Neuron (in vitro differentiated cells): ENCODE measurements around the gene DHX15.
"Not testable (repeated sequence)": the region's sequence is repeated elsewhere in the genome, so short reads cannot be mapped to it uniquely, and the experiment has no call there.

Experiments used
- H2AFZ ChIP-seq: one replicate; pipeline ENCODE4 v1.6.1; 2013; ENCODE audit warnings: low read depth, mild to moderate bottlenecking, inconsistent platforms, low read length, moderate library complexity
- H3K27me3 ChIP-seq: one replicate; pipeline ENCODE4 v1.6.1; 2013; ENCODE audit warnings: low read length; ENCODE audit not compliant: insufficient read depth
- H3K36me3 ChIP-seq: one replicate; pipeline ENCODE4 v1.6.1; 2013; ENCODE audit warnings: low read length; ENCODE audit not compliant: insufficient read depth
- H3K4me1 ChIP-seq: one replicate; pipeline ENCODE4 v1.6.1; 2013; ENCODE audit warnings: low read length; ENCODE audit not compliant: insufficient read depth
- H3K4me3 ChIP-seq: 2 replicates; pipeline ENCODE4 v1.5.1; 2013; ENCODE audit warnings: mild to moderate bottlenecking, low read length, moderate library complexity
- H3K9me3 ChIP-seq: one replicate; pipeline ENCODE4 v1.6.1; 2013; ENCODE audit warnings: low read length

The DHX15 gene

DNA sequence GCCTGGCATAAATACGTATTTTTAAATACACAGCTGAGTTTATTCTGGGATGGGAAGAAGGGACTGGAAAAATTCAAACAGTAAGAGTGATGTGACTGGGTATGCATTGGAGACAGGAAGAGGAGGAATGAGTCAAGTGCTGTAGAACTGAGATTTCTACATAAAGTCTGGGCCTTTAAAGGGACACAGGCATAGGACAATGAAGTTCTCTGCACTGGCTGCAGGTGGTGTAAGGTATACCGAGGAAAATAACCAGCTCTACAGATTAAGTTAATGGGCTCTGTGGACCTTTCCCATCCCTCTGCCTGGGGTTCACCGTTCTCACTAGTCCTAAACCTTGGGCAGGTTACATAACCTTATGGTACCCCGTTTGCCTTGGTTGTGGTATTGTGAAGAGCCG, 68.7 kb downstream of the DHX15 start:
- Histone ChIP-seq H3K36me3 (peaks cover 28% of the 10 kb centered on the region), H2AFZ (no peak overlapping the region), H3K9me3 (no peaks in the 10 kb centered on the region), H3K27me3 (no peaks in the 10 kb centered on the region), H3K4me3 (no peak overlapping the region), H3K4me1 (no peaks in the 10 kb centered on the region)

- H3K4me3 ChIP-seq: no peak overlapping the region
- H3K36me3 ChIP-seq: peaks cover 23% of the 10 kb centered on the region
- H3K27me3 ChIP-seq: no peaks in the 10 kb centered on the region
- H2AFZ ChIP-seq: no peak overlapping the region
- H3K9me3 ChIP-seq: no peaks in the 10 kb centered on the region
- H3K4me1 ChIP-seq: no peaks in the 10 kb centered on the region
These were observed 69.5 kb downstream of the DHX15 start for GRCh38 chr4:24514808-24515207.

DNA sequence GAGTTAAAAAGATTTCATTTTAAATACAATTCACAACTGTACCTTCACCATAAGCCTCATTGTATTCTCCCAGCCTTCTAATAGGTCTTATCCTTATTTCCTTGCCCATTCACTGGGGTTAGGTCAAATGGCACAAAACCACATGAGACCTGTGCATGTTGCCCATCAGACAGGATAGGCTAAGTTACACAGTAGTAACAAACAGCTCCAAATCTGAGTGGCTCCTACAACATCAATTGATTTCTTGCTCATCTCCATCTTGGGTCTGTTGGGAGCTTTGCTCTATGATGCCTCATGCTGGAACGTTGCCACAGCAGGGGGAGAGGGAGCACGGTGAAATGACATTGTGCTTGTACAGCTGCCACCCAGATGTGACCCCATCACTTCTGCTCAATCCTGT, 70.6 kb downstream of the DHX15 start:
- Histone ChIP-seq H3K36me3 (peaks cover 18% of the 10 kb centered on the region), H3K4me3 (no peak overlapping the region), H3K27me3 (no peaks in the 10 kb centered on the region), H3K4me1 (no peaks in the 10 kb centered on the region), H3K9me3 (no peaks in the 10 kb centered on the region), H2AFZ (no peak overlapping the region)

DNA sequence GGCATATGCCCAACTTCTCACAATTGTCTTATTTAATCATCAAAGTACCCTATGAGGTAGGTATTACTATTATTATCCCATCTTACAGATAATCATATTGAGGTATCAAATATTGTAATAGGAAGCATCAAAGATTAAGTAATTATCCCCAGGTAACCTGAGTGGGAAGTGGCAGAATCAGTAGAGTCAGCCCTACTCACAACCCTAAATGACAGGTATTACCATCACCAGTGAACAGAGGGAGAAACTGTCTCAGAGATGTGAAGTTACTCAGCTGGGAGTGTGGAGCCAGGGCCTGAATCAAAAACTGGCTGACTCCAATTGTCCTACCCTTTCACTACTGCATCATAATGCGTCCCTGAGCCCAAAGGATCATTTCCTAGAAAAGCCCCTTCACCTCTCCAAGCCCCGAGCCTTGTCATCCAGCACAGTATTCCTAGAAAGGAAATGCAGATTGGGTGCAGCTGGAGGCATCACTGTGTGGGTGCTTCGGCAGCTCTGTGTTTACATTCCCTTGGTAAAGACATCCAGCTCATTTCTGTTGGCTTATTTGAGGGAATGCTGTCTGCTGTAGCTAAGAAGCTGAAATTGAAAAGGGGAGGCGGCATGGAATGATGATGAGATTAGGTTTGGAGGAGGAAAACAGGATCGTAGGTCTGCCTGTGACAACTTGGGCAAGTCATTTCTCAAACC, 72.8 kb downstream of the DHX15 start:
- Histone ChIP-seq H2AFZ (no peak overlapping the region), H3K4me1 (no peaks in the 10 kb centered on the region), H3K4me3 (no peak overlapping the region), H3K36me3 (peaks cover 10% of the 10 kb centered on the region), H3K27me3 (no peaks in the 10 kb centered on the region), H3K9me3 (no peaks in the 10 kb centered on the region)

DNA sequence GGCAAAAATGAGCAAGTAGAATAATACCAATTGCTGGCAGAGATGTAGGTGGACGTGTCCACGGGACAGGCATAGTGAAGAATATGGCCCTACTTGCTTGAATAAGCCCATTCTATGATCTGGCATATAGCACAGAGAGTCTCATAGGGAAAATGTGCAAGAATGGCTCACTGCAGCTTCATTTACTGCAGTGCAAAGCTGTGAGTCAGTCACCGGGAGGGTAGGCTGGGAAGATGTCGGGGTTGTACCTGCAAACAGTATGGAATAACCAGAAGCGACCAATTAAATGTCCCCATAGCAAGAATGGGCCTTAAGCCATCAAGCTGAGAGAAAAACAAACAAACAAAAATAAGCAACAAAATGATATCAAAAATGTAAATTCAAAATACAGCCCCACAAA, 74.3 kb downstream of the DHX15 start:
- H3K4me1 ChIP-seq: no peaks in the 10 kb centered on the region
- no peak overlapping the region for H3K4me3 ChIP-seq
- no peaks in the 10 kb centered on the region for H3K27me3 ChIP-seq
- H3K9me3 ChIP-seq: no peaks in the 10 kb centered on the region
- H3K36me3 ChIP-seq: peaks cover 10% of the 10 kb centered on the region
- H2AFZ ChIP-seq: no peak overlapping the region

GRCh38 chr4:24508541-24508940, 75.8 kb downstream of the DHX15 start:
- Histone ChIP-seq H3K27me3 (no peaks in the 10 kb centered on the region), H3K9me3 (no peaks in the 10 kb centered on the region), H3K4me1 (no peaks in the 10 kb centered on the region), H3K36me3 (peaks cover 4% of the 10 kb centered on the region), H2AFZ (no peak overlapping the region), H3K4me3 (no peak overlapping the region)

- Histone ChIP-seq H3K4me3 (no peak overlapping the region), H3K4me1 (no peaks in the 10 kb centered on the region), H3K36me3 (no peaks in the 10 kb centered on the region), H2AFZ (no peak overlapping the region), H3K9me3 (no peaks in the 10 kb centered on the region), H3K27me3 (no peaks in the 10 kb centered on the region)
These were observed 76.9 kb downstream of the DHX15 start for GRCh38 chr4:24507439-24507838.

- not testable (repeated sequence) for H3K4me3 ChIP-seq, H2AFZ ChIP-seq, H3K9me3 ChIP-seq, H3K4me1 ChIP-seq, H3K36me3 ChIP-seq, H3K27me3 ChIP-seq
These were observed 81.3 kb downstream of the DHX15 start for GRCh38 chr4:24503090-24503489.

- H3K36me3 ChIP-seq: no peaks in the 10 kb centered on the region
- H3K4me1 ChIP-seq: peaks cover 7% of the 10 kb centered on the region
- H3K27me3 ChIP-seq: no peaks in the 10 kb centered on the region
- H3K9me3 ChIP-seq: peaks cover 2% of the 10 kb centered on the region
- no peak overlapping the region for H2AFZ ChIP-seq
- H3K4me3 ChIP-seq: no peak overlapping the region
These were observed 87.1 kb downstream of the DHX15 start for GRCh38 chr4:24497221-24497620.

DNA sequence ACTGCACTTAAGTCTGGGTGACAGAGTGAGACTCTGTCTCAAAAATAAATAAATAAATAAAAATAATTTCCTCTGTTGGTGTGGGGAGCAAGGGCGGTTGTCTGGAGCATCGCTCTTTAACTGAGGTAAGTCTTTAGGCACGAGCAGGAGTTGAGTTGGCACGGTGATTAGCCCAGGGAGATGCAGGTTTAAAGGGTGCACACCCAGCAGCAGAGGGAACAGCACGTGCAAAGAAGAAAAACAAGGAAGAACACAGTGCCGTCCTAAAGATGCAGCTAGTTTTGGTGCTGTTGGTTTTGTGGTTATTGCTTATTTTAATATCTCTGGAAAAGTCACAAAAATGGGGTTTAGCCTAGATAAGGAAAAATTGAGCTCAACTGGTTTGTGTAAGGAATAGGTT, 87.8 kb downstream of the DHX15 start:
- Histone ChIP-seq H3K4me3 (no peak overlapping the region), H3K9me3 (peaks cover 2% of the 10 kb centered on the region), H3K4me1 (peaks cover 7% of the 10 kb centered on the region), H3K36me3 (no peaks in the 10 kb centered on the region), H3K27me3 (no peaks in the 10 kb centered on the region), H2AFZ (no peak overlapping the region)

GRCh38 chr4:24495388-24495787, 89.0 kb downstream of the DHX15 start:
- H2AFZ ChIP-seq: no peak overlapping the region
- H3K4me1 ChIP-seq: peaks cover 7% of the 10 kb centered on the region
- no peaks in the 10 kb centered on the region for H3K36me3 ChIP-seq
- no peaks in the 10 kb centered on the region for H3K27me3 ChIP-seq
- H3K4me3 ChIP-seq: no peak overlapping the region
- H3K9me3 ChIP-seq: peaks cover 2% of the 10 kb centered on the region

DNA sequence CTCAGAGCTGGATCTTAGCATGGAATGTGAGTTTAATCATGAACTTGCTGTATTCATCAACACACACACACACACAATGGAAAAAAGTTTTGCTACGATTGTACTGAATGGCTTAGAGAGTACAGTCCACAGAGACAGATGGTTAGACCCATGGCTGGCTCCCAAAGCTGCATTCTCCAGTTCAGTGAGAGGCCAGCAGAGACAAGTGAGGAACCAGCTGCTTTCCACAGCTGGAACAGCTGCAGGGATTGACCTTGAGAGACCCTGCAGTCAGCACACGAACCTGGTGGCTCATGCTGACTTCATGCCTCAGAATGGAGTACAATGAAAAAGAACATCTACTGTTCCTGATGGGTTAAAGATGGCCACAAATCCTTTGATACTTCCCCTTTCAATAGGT, 94.5 kb downstream of the DHX15 start:
- peaks cover 2% of the 10 kb centered on the region for H3K9me3 ChIP-seq
- no peaks in the 10 kb centered on the region for H3K27me3 ChIP-seq
- no peak overlapping the region for H3K4me3 ChIP-seq
- H3K4me1 ChIP-seq: no peaks in the 10 kb centered on the region
- no peak overlapping the region for H2AFZ ChIP-seq
- H3K36me3 ChIP-seq: no peaks in the 10 kb centered on the region

GRCh38 chr4:24488399-24489164, 95.8 kb downstream of the DHX15 start:
- Histone ChIP-seq H3K36me3 (no peaks in the 10 kb centered on the region), H3K4me1 (no peaks in the 10 kb centered on the region)

More at GRCh38 chr4:24488399-24489164, 95.8 kb downstream of the DHX15 start:
- Histone ChIP-seq H3K9me3 (no peaks in the 10 kb centered on the region), H3K27me3 (no peaks in the 10 kb centered on the region), H2AFZ (no peak overlapping the region), H3K4me3 (no peak overlapping the region)
